GM21423 (cell line): ENCODE data around the gene EDRF1.

Experiments used
- ATAC-seq: cut with Tn5 transposase; IDR thresholded peaks from one replicate; pipeline ENCODE4 v1.9.1; 2021; ENCODE audit warnings: mild to moderate bottlenecking, moderate library complexity; ENCODE audit not compliant: unreplicated experiment

EDRF1 gene

GRCh38 chr10:125762692-125763648, 43.5 kb downstream of the EDRF1 start:
- no peak for ATAC-seq

GRCh38 chr10:125765835-125766234, 46.3 kb downstream of the EDRF1 start:
- ATAC-seq, result no peak

GRCh38 chr10:125766511-125766910, 47.0 kb downstream of the EDRF1 start:
- no peak for ATAC-seq

GRCh38 chr10:125768219-125768855, 48.8 kb downstream of the EDRF1 start:
- no peak for ATAC-seq

GRCh38 chr10:125769175-125769574, 49.7 kb downstream of the EDRF1 start:
- no peak for ATAC-seq

- no peak for ATAC-seq
Measured at GRCh38 chr10:125770844-125771243, 51.3 kb downstream of the EDRF1 start.

GRCh38 chr10:125772112-125772863, 52.8 kb downstream of the EDRF1 start:
- no peak for ATAC-seq

GRCh38 chr10:125772864-125773180, 53.3 kb downstream of the EDRF1 start:
- no peak for ATAC-seq

GRCh38 chr10:125773687-125774543, 54.4 kb downstream of the EDRF1 start:
- no peak for ATAC-seq

GRCh38 chr10:125774581-125775191, 55.2 kb downstream of the EDRF1 start:
- ATAC-seq, result no peak

- no peak for ATAC-seq
Measured at GRCh38 chr10:125775491-125776106, 56.1 kb downstream of the EDRF1 start, which contains the start of gene MMP21. TSS of gene MMP21 (minus strand) at chr10:125775821. CDS start at chr10:125775821, 0 bp downstream.

- ATAC-seq, result no peak
Measured at GRCh38 chr10:125777806-125778205, 58.3 kb downstream of the EDRF1 start.

GRCh38 chr10:125778556-125778955, 59.0 kb downstream of the EDRF1 start:
- no peak for ATAC-seq

GRCh38 chr10:125779403-125780327, 60.2 kb downstream of the EDRF1 start:
- ATAC-seq, result no peak

- no peak for ATAC-seq
Measured at GRCh38 chr10:125781374-125781773, 61.9 kb downstream of the EDRF1 start.

- no peak for ATAC-seq
Measured at GRCh38 chr10:125782054-125782453, 62.5 kb downstream of the EDRF1 start.

- no peak for ATAC-seq
Measured at GRCh38 chr10:125782616-125783015, 63.1 kb downstream of the EDRF1 start.

- no peak for ATAC-seq
Measured at GRCh38 chr10:125783408-125783807, 63.9 kb downstream of the EDRF1 start.

- peak; percentile 85 for ATAC-seq
Measured at GRCh38 chr10:125783957-125784356, 64.4 kb downstream of the EDRF1 start.
